HG02970 (cell line): ENCODE results near the gene KCNJ5.

Experiments
- ATAC-seq: cut with Tn5 transposase; IDR thresholded peaks from one replicate; pipeline ENCODE4 v1.9.1; 2021; ENCODE audit warnings: mild to moderate bottlenecking, moderate library complexity, moderate number of reproducible peaks; ENCODE audit not compliant: unreplicated experiment, low FRiP score

KCNJ5 gene

GRCh38 chr11:128890543-128891368, at the start of gene KCNJ5:
KCNJ5 (plus strand) TSS chr11:128891356; CDS start chr11:128911274, 19,918 bp downstream.
- ATAC-seq = no peak

- no peak for ATAC-seq
These were observed 49.6 kb upstream of the KCNJ5 start for GRCh38 chr11:128841461-128842072.

- ATAC-seq = no peak
These were observed 47.9 kb upstream of the KCNJ5 start for GRCh38 chr11:128843198-128843785.

GRCh38 chr11:128845334-128845780, 45.8 kb upstream of the KCNJ5 start:
- ATAC-seq = no peak

- no peak for ATAC-seq
These were observed 44.2 kb upstream of the KCNJ5 start for GRCh38 chr11:128846985-128847384.

GRCh38 chr11:128848815-128849455, 42.2 kb upstream of the KCNJ5 start:
- ATAC-seq = no peak

GRCh38 chr11:128852327-128853023, 38.7 kb upstream of the KCNJ5 start:
- ATAC-seq = no peak

- no peak for ATAC-seq
These were observed 37.6 kb upstream of the KCNJ5 start for GRCh38 chr11:128853559-128853958.

- no peak for ATAC-seq
These were observed 36.3 kb upstream of the KCNJ5 start for GRCh38 chr11:128854841-128855240.

GRCh38 chr11:128856241-128856640, 34.9 kb upstream of the KCNJ5 start:
- no peak for ATAC-seq

GRCh38 chr11:128857341-128857740, 33.8 kb upstream of the KCNJ5 start:
- no peak for ATAC-seq

- peak; percentile 89 for ATAC-seq
These were observed 31.4 kb upstream of the KCNJ5 start for GRCh38 chr11:128859563-128860441.

- ATAC-seq = no peak
These were observed 30.4 kb upstream of the KCNJ5 start for GRCh38 chr11:128860571-128861361.

- no peak for ATAC-seq
These were observed 28.8 kb upstream of the KCNJ5 start for GRCh38 chr11:128862406-128862805.

- ATAC-seq = no peak
These were observed 28.1 kb upstream of the KCNJ5 start for GRCh38 chr11:128862908-128863660.

- no peak for ATAC-seq
These were observed 25.7 kb upstream of the KCNJ5 start for GRCh38 chr11:128865490-128865889.

- no peak for ATAC-seq
These were observed 23.9 kb upstream of the KCNJ5 start, which contains the start of gene KCNJ1 for GRCh38 chr11:128867277-128867676. KCNJ1 (minus strand) TSS chr11:128867296; CDS start chr11:128840243, 27,053 bp downstream.
